Measurements from ENCODE around the gene GAMT.

DNA sequence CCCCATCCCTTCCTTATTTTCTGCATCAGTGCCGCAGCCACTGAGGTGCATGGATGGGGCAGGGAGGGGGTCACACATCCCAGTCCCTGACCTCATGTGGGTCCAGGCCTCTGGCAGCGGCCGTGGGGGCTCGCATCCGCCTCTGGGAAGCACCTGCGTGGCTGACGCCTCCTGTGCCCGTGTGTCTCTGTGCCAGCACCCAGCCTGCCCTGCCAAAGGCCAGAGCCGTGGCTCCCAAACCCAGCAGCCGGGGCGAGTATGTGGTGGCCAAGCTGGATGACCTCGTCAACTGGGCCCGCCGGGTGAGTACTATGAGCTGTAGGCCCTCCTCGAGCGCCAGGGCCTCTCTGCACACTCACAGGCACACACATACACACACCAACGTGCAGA lies 12.7 kb downstream of the GAMT start:
- no peak for TF ChIP-seq EZH2 (IDR thresholded peaks at IDR 0.05; ENCODE audit: low read depth)
- TF ChIP-seq, protein P1, sequence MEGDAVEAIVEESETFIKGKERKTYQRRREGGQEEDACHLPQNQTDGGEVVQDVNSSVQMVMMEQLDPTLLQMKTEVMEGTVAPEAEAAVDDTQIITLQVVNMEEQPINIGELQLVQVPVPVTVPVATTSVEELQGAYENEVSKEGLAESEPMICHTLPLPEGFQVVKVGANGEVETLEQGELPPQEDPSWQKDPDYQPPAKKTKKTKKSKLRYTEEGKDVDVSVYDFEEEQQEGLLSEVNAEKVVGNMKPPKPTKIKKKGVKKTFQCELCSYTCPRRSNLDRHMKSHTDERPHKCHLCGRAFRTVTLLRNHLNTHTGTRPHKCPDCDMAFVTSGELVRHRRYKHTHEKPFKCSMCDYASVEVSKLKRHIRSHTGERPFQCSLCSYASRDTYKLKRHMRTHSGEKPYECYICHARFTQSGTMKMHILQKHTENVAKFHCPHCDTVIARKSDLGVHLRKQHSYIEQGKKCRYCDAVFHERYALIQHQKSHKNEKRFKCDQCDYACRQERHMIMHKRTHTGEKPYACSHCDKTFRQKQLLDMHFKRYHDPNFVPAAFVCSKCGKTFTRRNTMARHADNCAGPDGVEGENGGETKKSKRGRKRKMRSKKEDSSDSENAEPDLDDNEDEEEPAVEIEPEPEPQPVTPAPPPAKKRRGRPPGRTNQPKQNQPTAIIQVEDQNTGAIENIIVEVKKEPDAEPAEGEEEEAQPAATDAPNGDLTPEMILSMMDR (conservative IDR thresholded peaks at IDR 0.05): no peak

All from PC-9 (cell line).